Cerebellar nuclear complex (tissue), 1 donor: ENCODE results near the gene SUGP1.

Source experiments
- DNase-seq, 2 experiments: peaks; one replicate each; lab custom pipeline; 2025; lab: John Stamatoyannopoulos, UW

Gene SUGP1

DNA sequence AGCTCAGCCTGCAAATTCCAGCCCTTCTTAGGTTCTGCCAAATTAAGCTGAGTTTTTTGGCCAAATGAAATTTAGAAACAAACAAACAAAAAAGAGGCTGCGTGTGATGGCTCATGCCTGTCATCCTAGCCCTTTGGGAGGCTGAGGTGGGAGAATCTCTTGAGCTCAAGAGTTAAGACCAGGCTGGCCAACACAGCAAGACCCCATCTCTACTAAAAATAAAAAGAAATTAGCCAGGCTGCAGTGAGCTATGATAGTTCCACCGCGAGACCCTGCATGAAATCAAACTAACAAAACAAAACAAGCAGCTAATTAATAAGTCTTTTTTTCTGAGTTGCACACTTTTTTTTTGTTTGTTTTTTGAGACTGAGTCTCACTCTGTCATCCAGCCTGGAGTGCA is 90.6 kb downstream of the SUGP1 start:
- DNase-seq = no peak

DNA sequence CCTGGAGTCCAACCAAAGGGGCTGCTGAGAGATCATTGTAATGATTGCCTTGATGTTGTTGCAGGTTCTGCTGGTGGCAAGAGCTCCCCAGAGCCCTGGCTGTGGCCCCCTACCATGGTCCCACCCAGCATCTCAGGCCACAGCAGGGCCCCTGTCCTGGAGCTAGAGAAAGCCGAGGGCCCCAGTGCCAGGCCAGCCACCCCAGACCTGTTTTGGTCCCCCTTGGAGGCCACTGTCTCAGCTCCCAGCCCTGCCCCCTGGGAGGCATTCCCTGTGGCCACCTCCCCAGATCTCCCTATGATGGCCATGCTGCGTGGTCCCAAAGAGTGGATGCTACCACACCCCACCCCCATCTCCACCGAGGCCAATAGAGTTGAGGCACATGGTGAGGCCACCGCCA is 93.1 kb downstream of the SUGP1 start:
- no peak for DNase-seq

DNA sequence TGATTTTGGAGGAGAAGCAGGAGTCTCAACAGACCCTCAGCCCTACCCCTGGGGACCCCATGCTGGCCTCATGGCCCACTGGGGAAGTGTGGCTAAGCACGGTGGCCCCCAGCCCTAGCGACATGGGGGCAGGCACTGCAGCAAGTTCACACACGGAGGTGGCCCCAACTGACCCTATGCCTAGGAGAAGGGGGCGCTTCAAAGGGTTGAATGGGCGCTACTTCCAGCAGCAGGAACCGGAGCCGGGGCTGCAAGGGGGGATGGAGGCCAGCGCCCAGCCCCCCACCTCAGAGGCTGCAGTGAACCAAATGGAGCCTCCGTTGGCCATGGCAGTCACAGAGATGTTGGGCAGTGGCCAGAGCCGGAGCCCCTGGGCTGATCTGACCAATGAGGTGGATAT is 93.6 kb downstream of the SUGP1 start:
- no peak for DNase-seq

DNA sequence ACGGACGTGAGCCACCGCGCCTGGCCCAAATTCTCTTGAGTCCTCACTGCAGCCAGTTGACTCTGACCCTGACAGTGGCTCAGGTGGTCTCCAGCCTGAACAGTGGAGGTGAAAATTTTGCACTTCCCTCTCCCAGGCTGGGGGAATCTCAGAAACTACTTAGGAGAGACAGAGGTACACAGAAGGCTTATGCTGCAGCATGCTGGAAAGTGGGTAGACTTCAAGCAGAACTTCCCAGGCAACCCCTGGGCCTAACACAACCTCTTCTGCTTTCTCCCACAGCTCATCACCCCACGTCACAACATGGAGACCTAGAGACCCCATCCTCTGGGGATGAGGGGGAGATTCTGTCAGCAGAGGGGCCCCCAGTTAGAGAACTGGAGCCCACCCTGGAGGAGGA is 94.1 kb downstream of the SUGP1 start:
- no peak for DNase-seq
